ENCODE results near the gene SYPL2.

SYPL2 gene

DNA sequence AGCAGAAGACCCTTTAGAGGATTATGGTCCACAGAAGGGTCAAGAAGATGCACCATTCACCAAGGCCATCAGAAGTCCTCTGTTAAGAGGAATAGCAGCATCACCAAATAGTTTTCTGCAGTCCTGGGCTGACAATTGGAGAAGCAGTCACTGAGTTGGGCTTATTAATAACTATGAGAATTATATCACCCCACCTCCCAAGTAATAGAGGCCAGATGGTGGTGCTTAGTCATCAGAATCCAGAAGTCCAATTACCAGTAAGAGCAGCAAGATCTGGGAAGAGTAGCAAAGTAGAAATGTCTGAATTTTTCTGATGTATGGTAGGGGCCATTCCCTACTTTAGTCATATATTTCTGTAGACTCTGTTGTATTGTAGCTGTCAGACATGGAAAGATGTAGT, 34.0 kb upstream of the SYPL2 start:
- peak; percentile 35; the same call in 2 of the 3 replicates for ATAC-seq
- no peak for TF ChIP-seq SNAI2 (CRISPR knock-in tag; IDR thresholded peaks at IDR 0.05)
- TF ChIP-seq TCF4 (CRISPR knock-in tag; IDR thresholded peaks at IDR 0.05; ENCODE audit: borderline replicate concordance), result no peak
- TF ChIP-seq, protein P1, sequence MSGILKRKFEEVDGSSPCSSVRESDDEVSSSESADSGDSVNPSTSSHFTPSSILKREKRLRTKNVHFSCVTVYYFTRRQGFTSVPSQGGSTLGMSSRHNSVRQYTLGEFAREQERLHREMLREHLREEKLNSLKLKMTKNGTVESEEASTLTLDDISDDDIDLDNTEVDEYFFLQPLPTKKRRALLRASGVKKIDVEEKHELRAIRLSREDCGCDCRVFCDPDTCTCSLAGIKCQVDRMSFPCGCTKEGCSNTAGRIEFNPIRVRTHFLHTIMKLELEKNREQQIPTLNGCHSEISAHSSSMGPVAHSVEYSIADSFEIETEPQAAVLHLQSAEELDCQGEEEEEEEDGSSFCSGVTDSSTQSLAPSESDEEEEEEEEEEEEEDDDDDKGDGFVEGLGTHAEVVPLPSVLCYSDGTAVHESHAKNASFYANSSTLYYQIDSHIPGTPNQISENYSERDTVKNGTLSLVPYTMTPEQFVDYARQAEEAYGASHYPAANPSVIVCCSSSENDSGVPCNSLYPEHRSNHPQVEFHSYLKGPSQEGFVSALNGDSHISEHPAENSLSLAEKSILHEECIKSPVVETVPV (CRISPR knock-in tag; IDR thresholded peaks at IDR 0.05), result no peak
- TF ChIP-seq ZFP3 (CRISPR knock-in tag; IDR thresholded peaks at IDR 0.05), result no peak
- TF ChIP-seq, protein P2, sequence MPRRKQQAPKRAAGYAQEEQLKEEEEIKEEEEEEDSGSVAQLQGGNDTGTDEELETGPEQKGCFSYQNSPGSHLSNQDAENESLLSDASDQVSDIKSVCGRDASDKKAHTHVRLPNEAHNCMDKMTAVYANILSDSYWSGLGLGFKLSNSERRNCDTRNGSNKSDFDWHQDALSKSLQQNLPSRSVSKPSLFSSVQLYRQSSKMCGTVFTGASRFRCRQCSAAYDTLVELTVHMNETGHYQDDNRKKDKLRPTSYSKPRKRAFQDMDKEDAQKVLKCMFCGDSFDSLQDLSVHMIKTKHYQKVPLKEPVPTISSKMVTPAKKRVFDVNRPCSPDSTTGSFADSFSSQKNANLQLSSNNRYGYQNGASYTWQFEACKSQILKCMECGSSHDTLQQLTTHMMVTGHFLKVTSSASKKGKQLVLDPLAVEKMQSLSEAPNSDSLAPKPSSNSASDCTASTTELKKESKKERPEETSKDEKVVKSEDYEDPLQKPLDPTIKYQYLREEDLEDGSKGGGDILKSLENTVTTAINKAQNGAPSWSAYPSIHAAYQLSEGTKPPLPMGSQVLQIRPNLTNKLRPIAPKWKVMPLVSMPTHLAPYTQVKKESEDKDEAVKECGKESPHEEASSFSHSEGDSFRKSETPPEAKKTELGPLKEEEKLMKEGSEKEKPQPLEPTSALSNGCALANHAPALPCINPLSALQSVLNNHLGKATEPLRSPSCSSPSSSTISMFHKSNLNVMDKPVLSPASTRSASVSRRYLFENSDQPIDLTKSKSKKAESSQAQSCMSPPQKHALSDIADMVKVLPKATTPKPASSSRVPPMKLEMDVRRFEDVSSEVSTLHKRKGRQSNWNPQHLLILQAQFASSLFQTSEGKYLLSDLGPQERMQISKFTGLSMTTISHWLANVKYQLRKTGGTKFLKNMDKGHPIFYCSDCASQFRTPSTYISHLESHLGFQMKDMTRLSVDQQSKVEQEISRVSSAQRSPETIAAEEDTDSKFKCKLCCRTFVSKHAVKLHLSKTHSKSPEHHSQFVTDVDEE (CRISPR knock-in tag; IDR thresholded peaks at IDR 0.05), result no peak
- TF ChIP-seq, protein P3, sequence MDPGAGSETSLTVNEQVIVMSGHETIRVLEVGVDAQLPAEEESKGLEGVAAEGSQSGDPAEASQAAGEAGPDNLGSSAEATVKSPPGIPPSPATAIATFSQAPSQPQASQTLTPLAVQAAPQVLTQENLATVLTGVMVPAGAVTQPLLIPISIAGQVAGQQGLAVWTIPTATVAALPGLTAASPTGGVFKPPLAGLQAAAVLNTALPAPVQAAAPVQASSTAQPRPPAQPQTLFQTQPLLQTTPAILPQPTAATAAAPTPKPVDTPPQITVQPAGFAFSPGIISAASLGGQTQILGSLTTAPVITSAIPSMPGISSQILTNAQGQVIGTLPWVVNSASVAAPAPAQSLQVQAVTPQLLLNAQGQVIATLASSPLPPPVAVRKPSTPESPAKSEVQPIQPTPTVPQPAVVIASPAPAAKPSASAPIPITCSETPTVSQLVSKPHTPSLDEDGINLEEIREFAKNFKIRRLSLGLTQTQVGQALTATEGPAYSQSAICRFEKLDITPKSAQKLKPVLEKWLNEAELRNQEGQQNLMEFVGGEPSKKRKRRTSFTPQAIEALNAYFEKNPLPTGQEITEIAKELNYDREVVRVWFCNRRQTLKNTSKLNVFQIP (CRISPR knock-in tag; IDR thresholded peaks at IDR 0.05; ENCODE audit: borderline replicate concordance, low read depth), result no peak
- TF ChIP-seq OSR1 (CRISPR knock-in tag; IDR thresholded peaks at IDR 0.05), result no peak
- no peak for TF ChIP-seq CSDC2 (CRISPR knock-in tag; IDR thresholded peaks at IDR 0.05)
- no peak for TF ChIP-seq ARNTL (CRISPR knock-in tag; IDR thresholded peaks at IDR 0.05; ENCODE audit: borderline replicate concordance, low read depth)
- no peak for TF ChIP-seq ESRRG (CRISPR knock-in tag; IDR thresholded peaks at IDR 0.05)
- no peak for TF ChIP-seq PPARA (CRISPR knock-in tag; IDR thresholded peaks at IDR 0.05; ENCODE audit: borderline replicate concordance)
- TF ChIP-seq ZNF70 (CRISPR knock-in tag; IDR thresholded peaks at IDR 0.05), result no peak
- TF ChIP-seq ZNF8 (CRISPR knock-in tag; IDR thresholded peaks at IDR 0.05), result no peak
- TF ChIP-seq ZC3H10 (CRISPR knock-in tag; IDR thresholded peaks at IDR 0.05), result no peak
- no peak for TF ChIP-seq GLIS3 (CRISPR knock-in tag; IDR thresholded peaks at IDR 0.05)
- TF ChIP-seq, protein P4, sequence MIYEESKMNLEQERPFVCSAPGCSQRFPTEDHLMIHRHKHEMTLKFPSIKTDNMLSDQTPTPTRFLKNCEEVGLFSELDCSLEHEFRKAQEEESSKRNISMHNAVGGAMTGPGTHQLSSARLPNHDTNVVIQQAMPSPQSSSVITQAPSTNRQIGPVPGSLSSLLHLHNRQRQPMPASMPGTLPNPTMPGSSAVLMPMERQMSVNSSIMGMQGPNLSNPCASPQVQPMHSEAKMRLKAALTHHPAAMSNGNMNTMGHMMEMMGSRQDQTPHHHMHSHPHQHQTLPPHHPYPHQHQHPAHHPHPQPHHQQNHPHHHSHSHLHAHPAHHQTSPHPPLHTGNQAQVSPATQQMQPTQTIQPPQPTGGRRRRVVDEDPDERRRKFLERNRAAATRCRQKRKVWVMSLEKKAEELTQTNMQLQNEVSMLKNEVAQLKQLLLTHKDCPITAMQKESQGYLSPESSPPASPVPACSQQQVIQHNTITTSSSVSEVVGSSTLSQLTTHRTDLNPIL (CRISPR knock-in tag; IDR thresholded peaks at IDR 0.05; ENCODE audit: low read depth), result no peak
- no peak for TF ChIP-seq BACH2 (CRISPR knock-in tag; IDR thresholded peaks at IDR 0.05; ENCODE audit: borderline replicate concordance)
- TF ChIP-seq TOX (CRISPR knock-in tag; IDR thresholded peaks at IDR 0.05; ENCODE audit: borderline replicate concordance), result no peak
- TF ChIP-seq ZFP30 (CRISPR knock-in tag; IDR thresholded peaks at IDR 0.05), result no peak

DNA sequence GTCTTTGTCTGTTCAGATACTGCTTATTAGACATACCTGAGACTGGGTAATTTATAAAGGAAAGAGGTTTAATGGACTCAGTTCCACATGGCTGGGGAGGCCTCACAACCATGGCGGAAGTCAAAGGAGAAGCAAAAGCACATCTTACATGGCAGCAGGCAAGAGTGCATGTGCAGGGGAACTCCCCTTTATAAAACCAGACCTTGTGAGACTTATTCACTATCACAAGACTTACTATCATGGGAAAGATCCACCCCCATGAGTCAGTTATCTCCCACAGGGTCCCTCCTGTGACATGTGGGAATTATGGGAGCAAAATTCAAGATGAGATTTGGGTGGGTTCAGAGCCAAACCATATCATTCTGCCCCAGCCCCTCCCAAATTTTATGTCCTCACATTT, 33.0 kb upstream of the SYPL2 start:
- no peak for TF ChIP-seq ZC3H10 (CRISPR knock-in tag; IDR thresholded peaks at IDR 0.05)
- TF ChIP-seq RARB (CRISPR knock-in tag; IDR thresholded peaks at IDR 0.05), result no peak
- TF ChIP-seq, protein P5, sequence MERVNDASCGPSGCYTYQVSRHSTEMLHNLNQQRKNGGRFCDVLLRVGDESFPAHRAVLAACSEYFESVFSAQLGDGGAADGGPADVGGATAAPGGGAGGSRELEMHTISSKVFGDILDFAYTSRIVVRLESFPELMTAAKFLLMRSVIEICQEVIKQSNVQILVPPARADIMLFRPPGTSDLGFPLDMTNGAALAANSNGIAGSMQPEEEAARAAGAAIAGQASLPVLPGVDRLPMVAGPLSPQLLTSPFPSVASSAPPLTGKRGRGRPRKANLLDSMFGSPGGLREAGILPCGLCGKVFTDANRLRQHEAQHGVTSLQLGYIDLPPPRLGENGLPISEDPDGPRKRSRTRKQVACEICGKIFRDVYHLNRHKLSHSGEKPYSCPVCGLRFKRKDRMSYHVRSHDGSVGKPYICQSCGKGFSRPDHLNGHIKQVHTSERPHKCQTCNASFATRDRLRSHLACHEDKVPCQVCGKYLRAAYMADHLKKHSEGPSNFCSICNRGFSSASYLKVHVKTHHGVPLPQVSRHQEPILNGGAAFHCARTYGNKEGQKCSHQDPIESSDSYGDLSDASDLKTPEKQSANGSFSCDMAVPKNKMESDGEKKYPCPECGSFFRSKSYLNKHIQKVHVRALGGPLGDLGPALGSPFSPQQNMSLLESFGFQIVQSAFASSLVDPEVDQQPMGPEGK (CRISPR knock-in tag; IDR thresholded peaks at IDR 0.05; ENCODE audit: borderline replicate concordance), result no peak
- TF ChIP-seq BACH2 (CRISPR knock-in tag; IDR thresholded peaks at IDR 0.05; ENCODE audit: borderline replicate concordance), result no peak
- no peak for TF ChIP-seq GLIS3 (CRISPR knock-in tag; IDR thresholded peaks at IDR 0.05)
- no peak for TF ChIP-seq ARNTL (CRISPR knock-in tag; IDR thresholded peaks at IDR 0.05; ENCODE audit: borderline replicate concordance, low read depth)
- no peak for ATAC-seq

DNA sequence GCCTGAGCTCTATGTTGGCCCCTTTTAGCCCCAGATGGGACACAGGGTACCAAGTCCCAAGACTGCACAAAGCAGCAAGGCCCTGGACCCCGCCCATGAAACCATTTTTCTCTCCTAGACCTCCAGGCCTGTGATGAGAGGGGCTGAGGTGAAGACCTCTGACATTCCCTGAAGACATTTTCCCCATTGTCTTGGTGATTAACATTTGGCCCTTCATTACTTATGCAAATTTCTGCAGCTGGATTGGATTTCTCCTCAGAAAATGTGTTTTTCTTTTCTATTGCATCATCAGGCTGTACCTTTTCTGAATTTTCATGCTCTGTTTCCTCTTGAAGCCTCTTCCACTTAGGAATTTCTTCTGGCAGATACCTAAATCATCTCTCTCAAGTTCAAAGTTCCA, 31.9 kb upstream of the SYPL2 start:
- TF ChIP-seq, protein P4 (CRISPR knock-in tag; IDR thresholded peaks at IDR 0.05; ENCODE audit: low read depth), result no peak
- TF ChIP-seq ISL1 (CRISPR knock-in tag; IDR thresholded peaks at IDR 0.05), result no peak
- no peak for TF ChIP-seq BACH2 (CRISPR knock-in tag; IDR thresholded peaks at IDR 0.05; ENCODE audit: borderline replicate concordance)
- no peak for TF ChIP-seq CSDC2 (CRISPR knock-in tag; IDR thresholded peaks at IDR 0.05)
- TF ChIP-seq, protein P1 (CRISPR knock-in tag; IDR thresholded peaks at IDR 0.05), result no peak
- no peak for TF ChIP-seq SNAI2 (CRISPR knock-in tag; IDR thresholded peaks at IDR 0.05)
- TF ChIP-seq PPARA (CRISPR knock-in tag; IDR thresholded peaks at IDR 0.05; ENCODE audit: borderline replicate concordance), result no peak
- TF ChIP-seq ZNF70 (CRISPR knock-in tag; IDR thresholded peaks at IDR 0.05), result no peak
- no peak for TF ChIP-seq OSR1 (CRISPR knock-in tag; IDR thresholded peaks at IDR 0.05)
- no peak for TF ChIP-seq ARNTL (CRISPR knock-in tag; IDR thresholded peaks at IDR 0.05; ENCODE audit: borderline replicate concordance, low read depth)
- no peak for TF ChIP-seq ESRRG (CRISPR knock-in tag; IDR thresholded peaks at IDR 0.05)
- no peak for TF ChIP-seq ZFP30 (CRISPR knock-in tag; IDR thresholded peaks at IDR 0.05)
- no peak for TF ChIP-seq ZNF8 (CRISPR knock-in tag; IDR thresholded peaks at IDR 0.05)
- TF ChIP-seq ZC3H10 (CRISPR knock-in tag; IDR thresholded peaks at IDR 0.05), result no peak
- no peak for ATAC-seq
